Measurements from ENCODE around the gene GGCX. TPM values are rescaled to one million over a fixed set of nuclear protein-coding genes. Genes with fewer than 3 reads are reported as not detected.
"Not testable (repeated sequence)": the region's sequence is repeated elsewhere in the genome, so short reads cannot be mapped to it uniquely, and the experiment has no call there.

GGCX gene
- total RNA-seq, 1 donor, result 43.3 TPM

DNA sequence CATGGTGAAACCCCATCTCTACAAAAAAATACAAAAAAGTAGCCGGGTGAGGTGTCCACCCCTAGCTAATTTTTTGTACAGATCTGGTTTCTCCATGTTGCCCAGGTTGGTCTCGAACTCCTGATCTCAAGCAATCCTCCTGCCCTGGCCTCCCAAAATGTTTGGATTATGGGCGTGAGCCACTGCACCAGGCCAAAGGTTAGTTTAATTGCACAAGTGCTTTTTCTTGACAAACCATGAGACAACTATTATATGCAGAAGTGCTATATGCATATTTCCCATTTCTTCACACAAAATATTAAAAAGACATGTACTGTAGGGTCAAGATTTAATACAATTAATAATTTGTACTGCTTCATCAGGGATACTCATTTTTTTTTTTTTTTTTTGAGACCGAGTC lies 5.0 kb upstream of the GGCX start:
- H3K4me3 ChIP-seq (ENCODE audit: low read depth, low read length), result no peak overlapping the region
- DNase-seq (ENCODE audit: low read depth), result no peak
- TF ChIP-seq, protein P1, sequence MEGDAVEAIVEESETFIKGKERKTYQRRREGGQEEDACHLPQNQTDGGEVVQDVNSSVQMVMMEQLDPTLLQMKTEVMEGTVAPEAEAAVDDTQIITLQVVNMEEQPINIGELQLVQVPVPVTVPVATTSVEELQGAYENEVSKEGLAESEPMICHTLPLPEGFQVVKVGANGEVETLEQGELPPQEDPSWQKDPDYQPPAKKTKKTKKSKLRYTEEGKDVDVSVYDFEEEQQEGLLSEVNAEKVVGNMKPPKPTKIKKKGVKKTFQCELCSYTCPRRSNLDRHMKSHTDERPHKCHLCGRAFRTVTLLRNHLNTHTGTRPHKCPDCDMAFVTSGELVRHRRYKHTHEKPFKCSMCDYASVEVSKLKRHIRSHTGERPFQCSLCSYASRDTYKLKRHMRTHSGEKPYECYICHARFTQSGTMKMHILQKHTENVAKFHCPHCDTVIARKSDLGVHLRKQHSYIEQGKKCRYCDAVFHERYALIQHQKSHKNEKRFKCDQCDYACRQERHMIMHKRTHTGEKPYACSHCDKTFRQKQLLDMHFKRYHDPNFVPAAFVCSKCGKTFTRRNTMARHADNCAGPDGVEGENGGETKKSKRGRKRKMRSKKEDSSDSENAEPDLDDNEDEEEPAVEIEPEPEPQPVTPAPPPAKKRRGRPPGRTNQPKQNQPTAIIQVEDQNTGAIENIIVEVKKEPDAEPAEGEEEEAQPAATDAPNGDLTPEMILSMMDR (IDR thresholded peaks at IDR 0.05; ENCODE audit: insufficient read depth, low read length), result no peak

GRCh38 chr2:85564144-85564563 lies 2.9 kb upstream of the GGCX start:
- DNase-seq (ENCODE audit: low read depth), result no peak
- no peak overlapping the region for H3K4me3 ChIP-seq (ENCODE audit: low read depth, low read length)
- TF ChIP-seq, protein P1 (IDR thresholded peaks at IDR 0.05; ENCODE audit: insufficient read depth, low read length), result no peak

DNA sequence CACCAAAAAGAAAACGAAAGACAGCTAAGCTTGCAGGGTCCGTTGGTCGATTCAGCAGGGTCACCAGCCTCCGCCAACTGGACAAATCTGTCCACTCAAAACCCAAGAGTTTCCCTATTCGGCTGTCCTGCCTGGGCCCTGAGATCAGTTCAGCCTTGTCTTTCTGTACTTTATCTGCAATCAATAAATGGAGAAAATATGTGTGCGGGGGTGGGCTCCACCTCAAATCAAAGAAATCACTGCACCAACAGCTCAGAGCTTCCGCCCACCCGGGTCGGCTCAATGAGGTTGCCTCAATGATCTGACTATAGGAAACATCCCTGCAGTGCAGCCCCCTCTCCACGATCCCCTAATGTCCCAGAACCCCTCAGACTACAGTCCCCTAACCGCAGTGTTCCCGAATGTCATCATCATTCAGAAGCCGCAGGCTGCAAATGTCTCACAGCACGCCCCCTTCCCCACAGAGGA lies 447 bp downstream of the GGCX start:
- DNase-seq (ENCODE audit: low read depth), result no peak
- H3K4me3 ChIP-seq (ENCODE audit: low read depth, low read length), result peak overlapping the region; percentile 97
- TF ChIP-seq, protein P1 (IDR thresholded peaks at IDR 0.05; ENCODE audit: insufficient read depth, low read length), result no peak

GRCh38 chr2:85560403-85560726 lies 928 bp downstream of the GGCX start:
- DNase-seq (ENCODE audit: low read depth), result not testable (repeated sequence)
- H3K4me3 ChIP-seq (ENCODE audit: low read depth, low read length), result peak overlapping the region; percentile 97

DNA sequence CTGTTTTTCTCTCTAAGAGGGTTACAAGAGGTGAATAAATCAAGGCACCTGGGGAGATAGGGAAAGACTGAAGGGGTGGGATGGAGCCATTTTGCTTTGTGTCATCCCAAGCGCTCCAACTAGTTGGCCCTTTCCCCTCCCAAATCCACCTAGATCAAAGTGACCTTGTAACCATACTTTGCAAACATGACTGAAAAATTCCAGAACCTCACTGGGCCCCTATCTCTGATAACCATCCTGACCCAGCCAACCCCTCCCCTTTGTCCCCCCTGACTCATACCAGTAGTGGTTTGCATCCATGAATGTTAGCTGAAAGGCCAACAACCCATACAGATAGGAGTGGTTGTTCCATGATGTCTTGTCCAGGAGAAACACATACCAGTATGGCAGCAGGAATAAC lies 3.1 kb downstream of the GGCX start:
- H3K4me3 ChIP-seq (ENCODE audit: low read depth, low read length), result no peak overlapping the region
- DNase-seq (ENCODE audit: low read depth), result no peak
- TF ChIP-seq, protein P1 (IDR thresholded peaks at IDR 0.05; ENCODE audit: insufficient read depth, low read length), result no peak

- no peak for DNase-seq (ENCODE audit: low read depth)
- TF ChIP-seq, protein P1 (IDR thresholded peaks at IDR 0.05; ENCODE audit: insufficient read depth, low read length), result no peak
- H3K4me3 ChIP-seq (ENCODE audit: low read depth, low read length), result no peak overlapping the region
These were observed 4.2 kb downstream of the GGCX start for GRCh38 chr2:85557130-85557529.

DNA sequence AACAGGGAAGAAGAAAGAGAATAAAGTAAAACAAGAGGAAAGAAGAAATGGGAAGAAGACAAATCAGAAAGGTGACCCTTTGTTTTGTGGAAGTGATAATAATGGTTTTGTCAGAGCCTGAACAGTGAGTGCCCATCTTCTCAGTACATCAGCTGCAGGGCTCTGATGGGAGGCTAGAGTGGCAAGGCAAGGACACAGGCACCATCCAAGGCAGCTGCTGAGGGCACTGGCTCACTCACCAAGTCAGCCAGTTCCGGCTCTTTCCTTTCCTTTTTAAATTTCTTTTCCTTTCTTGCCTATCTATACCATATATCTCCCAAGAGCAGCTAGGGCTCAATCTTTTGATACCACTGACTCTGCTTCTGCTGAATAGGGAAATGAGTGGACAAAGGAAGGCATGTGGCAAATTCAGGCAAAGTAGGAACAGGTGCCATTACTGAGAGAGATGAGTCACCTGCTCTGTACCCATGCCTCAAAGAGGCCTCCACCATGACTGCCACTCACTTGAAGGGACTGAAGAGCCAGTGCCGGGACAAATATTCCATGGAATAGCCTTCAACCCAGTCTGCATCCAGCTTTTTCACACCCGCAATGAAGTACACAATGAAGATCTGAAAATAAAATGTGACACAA lies 6.2 kb downstream of the GGCX start:
- TF ChIP-seq, protein P1 (IDR thresholded peaks at IDR 0.05; ENCODE audit: insufficient read depth, low read length), result no peak
- H3K4me3 ChIP-seq (ENCODE audit: low read depth, low read length), result no peak overlapping the region
- DNase-seq (ENCODE audit: low read depth), result no peak
